Endodermal cell (in vitro differentiated cells): Measurements from ENCODE around the gene HSFX2. TPM values are rescaled to one million over a fixed set of nuclear protein-coding genes. Genes with fewer than 3 reads are reported as not detected.
A peak's percentile ranks its signal among the peaks of the same experiment; 100 is the strongest.
"Not testable (repeated sequence)": the region's sequence is repeated elsewhere in the genome, so short reads cannot be mapped to it uniquely, and the experiment has no call there.

Experiments
- DNase-seq: peaks from one replicate; pipeline ENCODE4 v3.0.0-alpha.2; 2017
- H3K27ac ChIP-seq: 2 replicates; pipeline ENCODE4 v1.5.1; 2013; ENCODE audit warnings: mild to moderate bottlenecking, low read depth, low read length, moderate library complexity
- H3K27me3 ChIP-seq: 2 replicates; pipeline ENCODE4 v1.6.1; 2013; ENCODE audit warnings: mild to moderate bottlenecking, low read length, moderate library complexity; ENCODE audit not compliant: insufficient read depth, control insufficient read depth, poor library complexity, severe bottlenecking
- H3K36me3 ChIP-seq: 2 replicates; pipeline ENCODE4 v1.7.0; 2013; ENCODE audit warnings: mild to moderate bottlenecking, low read length, moderate library complexity; ENCODE audit not compliant: control insufficient read depth, insufficient read depth
- H3K4me1 ChIP-seq: one replicate; pipeline ENCODE4 v1.7.0; 2013; ENCODE audit warnings: low read length; ENCODE audit not compliant: control insufficient read depth, insufficient read depth
- H3K4me3 ChIP-seq: 2 replicates; pipeline ENCODE4 v1.5.1; 2013; ENCODE audit warnings: mild to moderate bottlenecking, low read length, moderate library complexity
- H3K9ac ChIP-seq: 2 replicates; pipeline ENCODE4 v1.6.1; 2013; ENCODE audit warnings: mild to moderate bottlenecking, low read length, moderate library complexity; ENCODE audit not compliant: poor library complexity, severe bottlenecking; ENCODE audit errors: extremely low read depth
- H3K9me3 ChIP-seq: 2 replicates; pipeline ENCODE4 v1.6.1; 2013; ENCODE audit warnings: mild to moderate bottlenecking, low read length, moderate library complexity; ENCODE audit not compliant: control insufficient read depth
- H3K27ac Mint-ChIP-seq: 2 replicates; pipeline ENCODE4 v1.8.0; 2020; ENCODE audit warnings: mixed read lengths
- H3K27me3 Mint-ChIP-seq: 2 replicates; pipeline ENCODE4 v1.8.0; 2021; ENCODE audit warnings: mild to moderate bottlenecking, mixed read lengths; ENCODE audit not compliant: insufficient read depth
- H3K36me3 Mint-ChIP-seq: 2 replicates; pipeline ENCODE4 v1.8.0; 2020; ENCODE audit warnings: low read depth, mixed read lengths
- H3K4me1 Mint-ChIP-seq: 2 replicates; pipeline ENCODE4 v1.8.0; 2020; ENCODE audit warnings: mixed read lengths
- H3K4me3 Mint-ChIP-seq: 2 replicates; pipeline ENCODE4 v1.8.0; 2020; ENCODE audit warnings: mild to moderate bottlenecking, moderate library complexity, mixed read lengths
- H3K9me3 Mint-ChIP-seq: 2 replicates; pipeline ENCODE4 v1.8.0; 2020; ENCODE audit warnings: mild to moderate bottlenecking, mixed read lengths
- WGBS, 2 experiments: methylation state at CpG; one replicate each; pipeline versions ENCODE4 v1.1.5 to v1.1.7; 2013; ENCODE audit warnings: missing lambda C conversion rate in 2 of 2, mixed read lengths in 1 of 2; ENCODE audit not compliant: insufficient coverage in 1 of 2, insufficient read length in 1 of 2; 5-methylcytosine and 5-hydroxymethylcytosine counted together
- total RNA-seq, 2 donors: library from RNA; stranded (reverse); fragmentation: NEBNext Ultra II Directional in 1 of 2; extraction: Animal tissue kit (Norgen Biotek cat#: 25700) in 1 of 2; gene quantifications; 2 replicates in 1 of 2; 3 replicates in 1 of 2; pipeline ENCODE4 v1.2.1, GENCODE V29; 2021
- TF ChIP-seq, protein P1 (sequence below): fragments of 200-600 bp; sonication (generic); conservative IDR thresholded peaks from 2 replicates; pipeline ENCODE4 v1.5.0; 2021; ENCODE audit warnings: antibody characterized with exemption, mild to moderate bottlenecking

Gene HSFX2
- total RNA-seq, 2 donors from 2014 or later, result not detected

DNA sequence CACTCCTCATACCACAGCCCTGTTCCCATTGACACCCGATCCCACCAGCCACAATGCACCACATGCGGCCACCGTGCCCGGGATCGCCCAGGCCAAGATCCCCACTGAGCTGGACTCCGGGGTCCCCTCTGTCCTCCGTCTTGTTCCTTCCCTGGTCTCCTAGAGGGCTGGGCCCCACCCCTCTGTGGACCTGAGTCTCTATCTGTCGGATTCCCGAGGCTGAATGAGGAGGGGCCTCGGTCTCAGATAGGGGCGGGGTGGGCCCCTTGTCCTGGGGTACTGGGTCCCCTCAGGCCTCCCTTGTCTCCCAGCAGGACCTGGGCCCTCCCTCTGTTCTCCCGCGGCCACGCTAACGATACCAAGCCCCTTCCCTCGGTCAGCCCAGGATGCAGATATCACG is 9.5 kb downstream of the HSFX2 start:
- H3K27me3 Mint-ChIP-seq, result not testable (repeated sequence)

DNA sequence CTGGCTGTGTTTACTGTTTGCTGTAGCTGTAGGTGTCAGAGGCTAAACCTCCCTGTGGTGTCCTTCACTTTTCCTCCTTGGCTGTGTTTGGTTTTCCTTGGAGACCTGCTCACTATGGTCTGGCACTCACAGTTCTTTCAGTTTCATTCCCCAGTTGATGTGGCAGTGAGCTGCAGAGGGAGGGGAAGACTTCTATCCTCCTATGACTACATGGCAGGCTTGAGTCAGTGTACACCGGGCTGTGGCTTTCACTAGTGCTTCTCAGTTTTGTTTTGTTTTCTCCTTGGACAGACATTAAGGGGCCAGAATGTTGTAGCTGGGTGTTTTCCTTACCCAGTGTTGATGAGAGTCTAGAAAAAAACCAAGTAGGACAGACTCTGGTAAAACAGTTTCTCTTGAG is 21.7 kb downstream of the HSFX2 start:
- H3K27me3 ChIP-seq, H3K36me3 Mint-ChIP-seq, DNase-seq, H3K36me3 ChIP-seq, H3K4me3 ChIP-seq, H3K27me3 Mint-ChIP-seq, H3K27ac ChIP-seq, H3K4me3 Mint-ChIP-seq, H3K9me3 ChIP-seq, H3K27ac Mint-ChIP-seq, H3K4me1 ChIP-seq, H3K9ac ChIP-seq: not testable (repeated sequence)
- Mint-ChIP-seq H3K4me1 (peaks cover 11% of the 10 kb centered on the region), H3K9me3 (peaks cover 21% of the 10 kb centered on the region)
- no CpG with 5 or more reads among the region's 1 CpG for WGBS, 2 experiments

More for the DNA sequence above, 9.5 kb downstream of the HSFX2 start:
- H3K36me3 ChIP-seq, H3K9ac ChIP-seq, H3K4me3 Mint-ChIP-seq, H3K4me3 ChIP-seq, H3K9me3 ChIP-seq, H3K27me3 ChIP-seq, DNase-seq, H3K4me1 ChIP-seq, H3K9me3 Mint-ChIP-seq, H3K4me1 Mint-ChIP-seq, H3K27ac Mint-ChIP-seq, H3K36me3 Mint-ChIP-seq, H3K27ac ChIP-seq: not testable (repeated sequence)
- 100% methylated on average over 3 of the region's 17 CpGs; no CpG with 5 or more reads in 1 of the 2 experiments for WGBS, 2 experiments

DNA sequence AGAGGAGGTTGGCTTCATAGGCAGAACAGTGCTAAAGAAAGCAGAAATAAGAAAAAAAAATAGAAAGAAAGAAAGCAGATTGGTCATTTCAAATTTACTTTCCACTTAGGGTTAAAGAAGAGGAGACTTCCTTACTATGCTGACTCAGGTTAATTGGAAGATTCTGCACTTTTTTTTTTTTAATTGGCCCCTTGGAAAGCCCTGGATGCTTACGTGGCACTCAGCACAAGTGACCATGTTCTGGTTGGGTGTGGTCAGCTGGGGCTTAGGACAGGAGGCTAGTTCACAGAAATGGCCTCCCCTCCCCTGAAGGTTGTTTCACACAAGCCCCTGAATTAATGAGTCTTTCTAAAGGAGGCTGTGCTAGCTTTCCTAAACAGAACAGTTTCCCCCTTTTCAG is 22.4 kb downstream of the HSFX2 start:
- Histone ChIP-seq H3K4me3 (no peak overlapping the region), H3K36me3 (no peaks in the 10 kb centered on the region), H3K4me1 (no peaks in the 10 kb centered on the region), H3K27me3 (no peaks in the 10 kb centered on the region), H3K9ac (no peak overlapping the region), H3K27ac (no peak overlapping the region), H3K9me3 (no peaks in the 10 kb centered on the region)
- Mint-ChIP-seq H3K4me3 (no peak overlapping the region), H3K4me1 (peaks cover 11% of the 10 kb centered on the region), H3K27ac (no peak overlapping the region), H3K27me3 (peaks cover 7% of the 10 kb centered on the region), H3K36me3 (no peaks in the 10 kb centered on the region), H3K9me3 (peaks cover 23% of the 10 kb centered on the region)
- WGBS, 2 experiments, result 82% methylated on average over 1 of the region's 1 CpG; no CpG with 5 or more reads in 1 of the 2 experiments
- TF ChIP-seq, protein P1, sequence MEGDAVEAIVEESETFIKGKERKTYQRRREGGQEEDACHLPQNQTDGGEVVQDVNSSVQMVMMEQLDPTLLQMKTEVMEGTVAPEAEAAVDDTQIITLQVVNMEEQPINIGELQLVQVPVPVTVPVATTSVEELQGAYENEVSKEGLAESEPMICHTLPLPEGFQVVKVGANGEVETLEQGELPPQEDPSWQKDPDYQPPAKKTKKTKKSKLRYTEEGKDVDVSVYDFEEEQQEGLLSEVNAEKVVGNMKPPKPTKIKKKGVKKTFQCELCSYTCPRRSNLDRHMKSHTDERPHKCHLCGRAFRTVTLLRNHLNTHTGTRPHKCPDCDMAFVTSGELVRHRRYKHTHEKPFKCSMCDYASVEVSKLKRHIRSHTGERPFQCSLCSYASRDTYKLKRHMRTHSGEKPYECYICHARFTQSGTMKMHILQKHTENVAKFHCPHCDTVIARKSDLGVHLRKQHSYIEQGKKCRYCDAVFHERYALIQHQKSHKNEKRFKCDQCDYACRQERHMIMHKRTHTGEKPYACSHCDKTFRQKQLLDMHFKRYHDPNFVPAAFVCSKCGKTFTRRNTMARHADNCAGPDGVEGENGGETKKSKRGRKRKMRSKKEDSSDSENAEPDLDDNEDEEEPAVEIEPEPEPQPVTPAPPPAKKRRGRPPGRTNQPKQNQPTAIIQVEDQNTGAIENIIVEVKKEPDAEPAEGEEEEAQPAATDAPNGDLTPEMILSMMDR, result no peak
- no peak for DNase-seq

DNA sequence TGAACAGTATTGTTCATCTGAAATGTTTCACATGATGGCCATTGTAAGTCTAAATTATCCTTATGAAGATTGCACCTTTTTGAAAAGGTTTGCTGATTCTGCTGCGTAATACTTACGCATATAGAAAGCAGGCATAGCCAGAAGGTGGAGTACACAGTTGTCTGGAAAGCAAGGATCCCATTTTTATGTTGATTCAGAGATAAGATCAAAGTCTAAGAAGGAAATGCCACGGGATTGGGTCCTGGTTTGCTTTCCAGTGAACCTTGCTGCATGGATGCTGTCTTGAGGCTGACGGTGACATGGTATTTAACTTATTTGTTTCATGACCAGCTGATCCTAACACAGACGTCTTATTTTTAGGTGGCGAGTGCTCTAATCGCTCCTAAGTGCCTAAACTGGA is 23.3 kb downstream of the HSFX2 start:
- Histone ChIP-seq H3K9ac (no peak overlapping the region), H3K27ac (no peak overlapping the region), H3K9me3 (no peaks in the 10 kb centered on the region), H3K4me1 (no peaks in the 10 kb centered on the region), H3K4me3 (no peak overlapping the region), H3K36me3 (no peaks in the 10 kb centered on the region), H3K27me3 (no peaks in the 10 kb centered on the region)
- Mint-ChIP-seq H3K9me3 (peaks cover 32% of the 10 kb centered on the region), H3K4me3 (no peak overlapping the region), H3K27me3 (peaks cover 7% of the 10 kb centered on the region), H3K36me3 (no peaks in the 10 kb centered on the region), H3K27ac (no peak overlapping the region), H3K4me1 (peaks cover 11% of the 10 kb centered on the region)
- TF ChIP-seq, protein P1, result no peak
- DNase-seq, result peak; percentile 5
- WGBS, 2 experiments, result 87 to 96% methylated on average over 6 to 7 of the region's 7 CpGs
